Measurements from ENCODE around the gene SNHG17. TPM values are rescaled to one million over a fixed set of nuclear protein-coding genes. Genes with fewer than 3 reads are reported as not detected.

Gene SNHG17
- total RNA-seq, 1 experiment from 2014 or later: 111 TPM

DNA sequence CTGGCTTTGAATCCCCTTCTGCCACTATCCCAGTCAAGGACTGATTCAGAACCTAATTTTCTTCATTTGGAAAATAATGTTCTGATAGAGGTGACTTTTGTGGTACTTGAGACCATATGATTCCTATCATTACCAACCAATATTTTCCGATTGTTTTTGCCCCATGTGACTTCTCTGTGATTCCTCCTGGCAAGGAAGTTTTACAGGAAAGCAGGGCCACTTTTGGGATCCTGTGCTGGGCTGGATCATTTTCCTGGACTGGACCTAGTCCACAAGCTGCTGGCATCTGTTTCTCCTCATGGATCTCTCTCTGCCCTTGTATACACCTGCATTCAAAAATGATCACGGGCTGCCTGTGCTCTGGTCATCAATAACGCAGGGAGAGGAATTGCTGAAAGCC, 13.9 kb upstream of the SNHG17 start:
- CTCF ChIA-PET: interaction anchor here (3.6 kb wide), 1 partner anchor 24 kb away, joined by 48 read pairs; the partner anchor contains the start of gene RALGAPB
- TF ChIP-seq, protein P1, sequence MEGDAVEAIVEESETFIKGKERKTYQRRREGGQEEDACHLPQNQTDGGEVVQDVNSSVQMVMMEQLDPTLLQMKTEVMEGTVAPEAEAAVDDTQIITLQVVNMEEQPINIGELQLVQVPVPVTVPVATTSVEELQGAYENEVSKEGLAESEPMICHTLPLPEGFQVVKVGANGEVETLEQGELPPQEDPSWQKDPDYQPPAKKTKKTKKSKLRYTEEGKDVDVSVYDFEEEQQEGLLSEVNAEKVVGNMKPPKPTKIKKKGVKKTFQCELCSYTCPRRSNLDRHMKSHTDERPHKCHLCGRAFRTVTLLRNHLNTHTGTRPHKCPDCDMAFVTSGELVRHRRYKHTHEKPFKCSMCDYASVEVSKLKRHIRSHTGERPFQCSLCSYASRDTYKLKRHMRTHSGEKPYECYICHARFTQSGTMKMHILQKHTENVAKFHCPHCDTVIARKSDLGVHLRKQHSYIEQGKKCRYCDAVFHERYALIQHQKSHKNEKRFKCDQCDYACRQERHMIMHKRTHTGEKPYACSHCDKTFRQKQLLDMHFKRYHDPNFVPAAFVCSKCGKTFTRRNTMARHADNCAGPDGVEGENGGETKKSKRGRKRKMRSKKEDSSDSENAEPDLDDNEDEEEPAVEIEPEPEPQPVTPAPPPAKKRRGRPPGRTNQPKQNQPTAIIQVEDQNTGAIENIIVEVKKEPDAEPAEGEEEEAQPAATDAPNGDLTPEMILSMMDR (IDR thresholded peaks at IDR 0.05; ENCODE audit: unreplicated experiment): no peak
- BruUV-seq (replicated peaks): no TSS peak
- DNase-seq: no peak
- Mint-ChIP-seq H3K9me3 (ENCODE audit: low read depth, unreplicated experiment) (no peaks in the 10 kb centered on the region), H3K27ac (ENCODE audit: unreplicated experiment) (no peak overlapping the region), H3K4me1 (ENCODE audit: low read depth, unreplicated experiment) (peaks cover 23% of the 10 kb centered on the region), H3K4me3 (ENCODE audit: low read depth, unreplicated experiment) (no peak overlapping the region), H3K36me3 (ENCODE audit: insufficient read depth, unreplicated experiment) (peaks cover 25% of the 10 kb centered on the region), H3K27me3 (ENCODE audit: unreplicated experiment) (peaks cover under 1% of the 10 kb centered on the region)
- intact Hi-C loops (cut with micrococcal nuclease; ENCODE audit: unreplicated experiment): no loop called here

DNA sequence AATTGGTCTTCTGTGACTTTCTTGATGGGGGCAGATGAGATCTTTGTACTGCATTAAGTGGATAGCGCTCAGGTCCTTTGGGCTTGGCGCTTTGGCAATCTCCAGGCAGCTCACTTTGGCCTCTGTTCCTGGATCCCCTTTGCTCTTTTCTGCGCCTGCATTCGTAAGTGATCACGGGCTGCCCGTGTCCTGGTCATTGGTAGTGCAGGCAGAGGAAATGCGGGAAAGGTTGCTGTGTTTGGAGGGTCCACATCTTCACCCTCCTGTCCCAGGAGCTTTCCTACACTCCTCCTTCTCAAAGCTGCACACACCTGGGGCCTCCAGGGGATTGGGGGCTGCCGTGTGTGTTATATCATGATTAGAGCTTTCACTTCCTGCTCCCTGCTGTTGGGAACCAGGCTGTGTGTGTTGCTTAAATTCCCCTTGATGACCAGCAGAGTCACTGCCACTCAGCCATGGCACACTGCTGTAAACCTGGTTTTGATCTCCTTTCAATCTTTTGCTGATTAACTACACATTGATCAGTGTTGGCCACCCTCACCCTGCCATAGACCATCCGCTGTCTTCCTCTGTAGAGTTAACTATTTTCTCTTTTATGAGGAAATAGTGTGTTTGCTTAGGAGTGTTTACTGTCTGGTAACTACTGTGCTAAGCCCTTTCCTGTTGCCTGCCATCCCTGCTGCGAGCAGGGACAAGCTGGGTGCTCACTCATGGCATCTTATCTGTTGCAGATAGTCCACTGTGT, 13.0 kb upstream of the SNHG17 start:
- no peak for DNase-seq
- peaks cover 23% of the 10 kb centered on the region for H3K4me1 Mint-ChIP-seq (ENCODE audit: low read depth, unreplicated experiment)
- no peaks in the 10 kb centered on the region for H3K9me3 Mint-ChIP-seq (ENCODE audit: low read depth, unreplicated experiment)
- H3K27me3 Mint-ChIP-seq (ENCODE audit: unreplicated experiment): peaks cover 10% of the 10 kb centered on the region
- no TSS peak for BruUV-seq (replicated peaks)
- H3K27ac Mint-ChIP-seq (ENCODE audit: unreplicated experiment): no peak overlapping the region
- intact Hi-C loops (cut with micrococcal nuclease; ENCODE audit: unreplicated experiment): no loop called here
- peak overlapping the region; percentile 78 for H3K4me3 Mint-ChIP-seq (ENCODE audit: low read depth, unreplicated experiment)
- TF ChIP-seq, protein P1 (IDR thresholded peaks at IDR 0.05; ENCODE audit: unreplicated experiment): no peak
- CTCF ChIA-PET: interaction anchor here (0.6 to 3.6 kb wide), 3 partner anchors 13 to 24 kb away, joined by 3 to 48 read pairs (median 39); partner anchors contain the start of genes RALGAPB and SNHG17
- peaks cover 29% of the 10 kb centered on the region for H3K36me3 Mint-ChIP-seq (ENCODE audit: insufficient read depth, unreplicated experiment)

DNA sequence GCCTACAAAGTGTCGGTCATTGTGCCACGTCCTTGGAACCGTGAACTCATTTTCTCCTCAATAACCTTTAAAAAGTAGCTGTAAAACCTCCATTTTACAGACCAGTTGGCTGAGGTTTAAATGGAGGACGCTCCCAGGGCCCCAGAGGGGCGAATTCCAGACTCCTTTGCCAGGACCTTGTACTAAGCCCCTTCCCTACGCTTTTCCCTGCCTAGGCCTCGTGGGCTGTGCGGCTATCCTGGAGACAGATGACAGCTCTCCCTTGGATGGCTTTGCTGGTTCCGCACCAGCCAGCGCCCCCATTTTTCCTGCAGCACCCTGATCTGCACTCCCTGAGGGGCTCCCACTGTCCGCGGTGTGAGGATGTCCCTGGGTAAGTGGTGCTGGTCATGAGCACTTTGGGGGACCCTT, 12.1 kb upstream of the SNHG17 start:
- Mint-ChIP-seq H3K4me3 (ENCODE audit: low read depth, unreplicated experiment) (peak overlapping the region; percentile 78), H3K9me3 (ENCODE audit: low read depth, unreplicated experiment) (no peaks in the 10 kb centered on the region), H3K36me3 (ENCODE audit: insufficient read depth, unreplicated experiment) (peaks cover 30% of the 10 kb centered on the region), H3K4me1 (ENCODE audit: low read depth, unreplicated experiment) (peaks cover 23% of the 10 kb centered on the region), H3K27ac (ENCODE audit: unreplicated experiment) (peak overlapping the region; percentile 75), H3K27me3 (ENCODE audit: unreplicated experiment) (peaks cover 18% of the 10 kb centered on the region)
- TF ChIP-seq, protein P1 (IDR thresholded peaks at IDR 0.05; ENCODE audit: unreplicated experiment): no peak
- no peak for DNase-seq
- intact Hi-C loops (cut with micrococcal nuclease; ENCODE audit: unreplicated experiment): no loop called here
- CTCF ChIA-PET: interaction anchor here (2.3 to 3.6 kb wide), 2 partner anchors 13 to 25 kb away, joined by 39 to 48 read pairs; partner anchors contain the start of genes RALGAPB and SNHG17
- BruUV-seq (replicated peaks): no TSS peak

DNA sequence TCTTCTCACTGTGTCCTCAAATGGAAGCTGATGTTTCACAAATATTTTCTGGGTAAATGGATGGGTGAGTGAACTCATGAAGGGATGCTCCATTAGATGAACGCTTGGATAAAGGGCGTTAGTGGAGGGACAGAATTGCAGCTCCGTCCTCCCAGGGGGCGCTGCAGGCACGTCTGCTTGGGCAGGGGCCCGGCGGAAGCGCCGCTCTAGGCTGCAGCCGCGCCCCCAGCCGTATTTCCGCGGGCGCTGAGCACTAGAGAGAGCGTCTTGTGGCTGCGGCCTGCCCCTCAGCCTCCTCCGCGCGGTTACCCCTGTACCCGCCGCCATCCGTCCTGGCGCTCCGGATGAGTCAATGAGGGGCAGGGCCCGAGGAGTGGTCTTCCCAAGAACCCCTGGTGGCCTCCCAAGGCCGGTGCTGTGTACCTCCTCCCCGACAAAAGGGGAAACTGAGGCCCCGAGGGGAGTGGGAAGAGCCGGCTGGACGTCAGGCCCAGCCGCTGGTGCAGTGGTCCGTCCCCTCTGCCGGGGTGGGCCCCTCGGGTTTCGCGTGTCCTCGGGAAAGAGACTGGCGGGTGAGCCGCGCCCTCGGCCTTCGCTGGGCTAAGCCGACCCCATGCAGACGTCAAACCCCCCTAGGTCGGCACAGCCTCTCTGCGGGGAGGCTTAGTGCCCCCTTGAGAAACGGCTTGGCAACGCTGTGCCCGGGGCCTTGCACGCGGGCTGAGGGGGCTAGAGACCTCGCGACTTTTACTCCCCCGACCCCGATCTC, 11.5 kb upstream of the SNHG17 start:
- peaks cover 25% of the 10 kb centered on the region for H3K27me3 Mint-ChIP-seq (ENCODE audit: unreplicated experiment)
- DNase-seq: peak; percentile 99
- peak overlapping the region; percentile 75 for H3K27ac Mint-ChIP-seq (ENCODE audit: unreplicated experiment)
- peaks cover 30% of the 10 kb centered on the region for H3K36me3 Mint-ChIP-seq (ENCODE audit: insufficient read depth, unreplicated experiment)
- TF ChIP-seq, protein P1 (IDR thresholded peaks at IDR 0.05; ENCODE audit: unreplicated experiment): peak; percentile 97
- CTCF ChIA-PET: interaction anchor here (0.7 to 3.6 kb wide), 7 partner anchors 9 to 38 kb away, joined by 3 to 48 read pairs (median 4); partner anchors contain the start of genes RALGAPB and SNHG17
- H3K4me3 Mint-ChIP-seq (ENCODE audit: low read depth, unreplicated experiment): peak overlapping the region; percentile 78
- BruUV-seq (replicated peaks): TSS peak; percentile 64
- intact Hi-C loops (cut with micrococcal nuclease; ENCODE audit: unreplicated experiment): loop anchor here (1.0 kb wide), 2 partner anchors 11 to 26 kb away; partner anchors contain the start of genes RALGAPB and SNHG17
- peaks cover 23% of the 10 kb centered on the region for H3K4me1 Mint-ChIP-seq (ENCODE audit: low read depth, unreplicated experiment)
- no peaks in the 10 kb centered on the region for H3K9me3 Mint-ChIP-seq (ENCODE audit: low read depth, unreplicated experiment)

Data from Calu3 (cell line).